Effector memory CD8-positive, alpha-beta T cell (primary cell): ENCODE results near the gene LDAH.

Experiments used
- ATAC-seq: fragments of 150-1000 bp; cut with Tn5 transposase; replicated peaks from 2 replicates; pipeline ENCODE4 v1.10.0; 2021; ENCODE audit warnings: mild to moderate bottlenecking, moderate library complexity
- DNase-seq, 3 experiments: peaks; one replicate each; pipeline ENCODE4 v3.0.0; 2021
- H3K27ac Mint-ChIP-seq, 2 donors: one replicate each; pipeline ENCODE4 v1.8.0; 2022; ENCODE audit warnings: mild to moderate bottlenecking in 2 of 2, mixed read lengths in 2 of 2, moderate library complexity in 2 of 2
- H3K27me3 Mint-ChIP-seq, 2 donors: one replicate each; pipeline ENCODE4 v1.8.0; 2022; ENCODE audit warnings: mixed read lengths in 2 of 2
- H3K36me3 Mint-ChIP-seq: one replicate; pipeline ENCODE4 v1.8.0; 2022; ENCODE audit warnings: mild to moderate bottlenecking, moderate library complexity, mixed read lengths; ENCODE audit not compliant: insufficient read depth
- H3K4me1 Mint-ChIP-seq, 2 donors: one replicate each; pipeline ENCODE4 v1.8.0; 2022; ENCODE audit warnings: low read depth in 2 of 2, mixed read lengths in 2 of 2
- H3K4me3 Mint-ChIP-seq, 2 donors: one replicate each; pipeline ENCODE4 v1.8.0; 2022; ENCODE audit warnings: mild to moderate bottlenecking in 2 of 2, mixed read lengths in 2 of 2, moderate library complexity in 2 of 2
- H3K9me3 Mint-ChIP-seq, 2 donors: one replicate each; pipeline ENCODE4 v1.8.0; 2022; ENCODE audit warnings: mixed read lengths in 2 of 2

LDAH gene

DNA sequence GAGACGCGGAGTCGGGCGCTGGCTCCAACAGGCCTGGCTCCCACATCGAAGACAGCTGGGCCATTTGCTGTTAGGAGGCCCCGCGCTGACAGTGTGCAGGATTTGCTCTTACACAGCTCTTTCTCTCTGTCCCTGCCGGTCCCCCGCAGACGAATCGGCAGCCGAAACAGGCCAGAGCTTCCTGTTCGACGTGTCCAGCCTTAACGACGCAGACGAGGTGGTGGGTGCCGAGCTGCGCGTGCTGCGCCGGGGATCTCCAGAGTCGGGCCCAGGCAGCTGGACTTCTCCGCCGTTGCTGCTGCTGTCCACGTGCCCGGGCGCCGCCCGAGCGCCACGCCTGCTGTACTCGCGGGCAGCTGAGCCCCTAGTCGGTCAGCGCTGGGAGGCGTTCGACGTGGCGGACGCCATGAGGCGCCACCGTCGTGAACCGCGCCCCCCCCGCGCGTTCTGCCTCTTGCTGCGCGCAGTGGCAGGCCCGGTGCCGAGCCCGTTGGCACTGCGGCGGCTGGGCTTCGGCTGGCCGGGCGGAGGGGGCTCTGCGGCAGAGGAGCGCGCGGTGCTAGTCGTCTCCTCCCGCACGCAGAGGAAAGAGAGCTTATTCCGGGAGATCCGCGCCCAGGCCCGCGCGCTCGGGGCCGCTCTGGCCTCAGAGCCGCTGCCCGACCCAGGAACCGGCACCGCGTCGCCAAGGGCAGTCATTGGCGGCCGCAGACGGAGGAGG, 152.4 kb downstream of the LDAH start:
- Mint-ChIP-seq H3K9me3 (no peaks in the 10 kb centered on the region), H3K27ac (no peak overlapping the region), H3K4me1 (peaks cover 0 to 10% of the 10 kb centered on the region in 2 donors), H3K36me3 (peaks cover 11% of the 10 kb centered on the region), H3K27me3 (peaks cover 66 to 92% of the 10 kb centered on the region in 2 donors), H3K4me3 (no peak overlapping the region)
- DNase-seq (no peak), ATAC-seq (no peak)

DNA sequence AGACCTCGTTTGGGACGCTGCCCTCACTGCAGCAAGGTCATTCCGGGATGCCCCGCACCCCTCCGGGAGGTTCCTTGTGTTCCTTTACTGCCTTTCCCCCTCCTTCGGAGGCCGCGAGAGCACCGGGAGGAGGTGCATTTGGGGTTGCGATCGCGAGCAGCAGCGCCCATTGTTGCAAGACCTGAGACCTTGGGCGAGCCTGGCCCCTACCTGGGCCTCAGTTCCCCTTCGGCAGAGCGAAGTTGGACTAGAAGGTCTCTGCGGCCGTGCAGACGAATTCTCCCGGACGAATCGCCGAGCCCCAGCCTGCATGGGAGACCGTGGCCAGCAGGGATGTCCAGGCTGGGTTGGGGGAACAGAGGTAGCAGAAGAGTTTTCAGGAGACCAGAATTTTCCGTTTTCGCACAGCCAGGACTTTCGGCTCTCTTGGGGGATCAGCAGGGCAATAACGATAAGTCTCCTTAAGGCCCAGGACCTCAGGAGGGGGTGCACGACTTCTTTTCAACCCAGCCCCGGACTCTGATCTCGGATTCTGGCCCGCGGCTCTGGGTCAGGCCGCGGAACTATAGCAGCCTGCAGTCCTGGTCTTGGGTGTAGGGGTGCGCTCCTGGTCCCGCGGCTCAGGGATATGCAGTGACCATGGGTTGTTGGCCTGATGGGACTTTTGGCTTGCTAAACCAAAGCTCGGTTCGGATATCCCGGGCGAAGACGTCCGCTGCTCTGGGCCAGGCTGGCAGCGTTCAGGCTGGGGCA, 153.2 kb downstream of the LDAH start:
- H3K27me3 Mint-ChIP-seq, result peaks cover 73 to 92% of the 10 kb centered on the region in 2 donors

DNA sequence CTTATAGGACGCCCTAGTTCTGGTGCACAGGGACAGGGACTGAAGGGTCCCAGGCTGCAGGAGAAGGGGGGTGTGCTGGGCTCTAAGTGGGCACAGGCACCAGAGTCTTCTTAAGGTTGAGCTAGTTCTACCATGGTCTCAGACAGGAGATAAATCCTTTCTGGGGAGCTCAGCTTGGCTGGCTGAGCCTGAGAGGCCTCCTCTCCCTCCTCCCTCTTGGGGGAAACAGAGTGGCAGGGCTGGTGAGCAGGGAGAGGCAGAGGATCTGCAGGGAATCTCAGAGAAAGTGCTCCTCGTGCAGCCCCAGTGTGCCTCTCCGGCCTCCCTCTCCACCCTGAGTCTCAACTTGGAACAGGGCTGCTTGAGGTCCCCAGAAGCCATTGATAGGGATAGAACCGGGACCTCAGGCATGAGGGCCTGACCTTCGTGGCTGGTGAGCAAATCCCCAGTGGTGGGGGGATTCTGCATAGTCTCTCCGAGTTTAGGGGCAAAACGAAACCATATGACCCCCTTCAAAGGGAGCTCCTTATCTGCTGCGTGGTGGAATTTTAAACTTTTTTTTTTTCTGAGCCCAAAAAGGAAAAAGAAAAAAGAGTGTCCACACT, 153.9 kb downstream of the LDAH start:
- H3K36me3 Mint-ChIP-seq, result peaks cover 11% of the 10 kb centered on the region
- H3K9me3 Mint-ChIP-seq, result no peaks in the 10 kb centered on the region
- no peak for DNase-seq
- H3K4me3 Mint-ChIP-seq, result peak overlapping the region in 1 of 2 donors; percentile 31
- H3K27ac Mint-ChIP-seq, result no peak overlapping the region
- ATAC-seq, result no peak
- peaks cover 3 to 8% of the 10 kb centered on the region in 2 donors for H3K4me1 Mint-ChIP-seq
- peaks cover 78 to 92% of the 10 kb centered on the region in 2 donors for H3K27me3 Mint-ChIP-seq

More for the DNA sequence above, 153.2 kb downstream of the LDAH start:
- no peaks in the 10 kb centered on the region for H3K9me3 Mint-ChIP-seq
- peaks cover 3 to 8% of the 10 kb centered on the region in 2 donors for H3K4me1 Mint-ChIP-seq
- H3K36me3 Mint-ChIP-seq, result peaks cover 11% of the 10 kb centered on the region
- DNase-seq, result no peak
- no peak overlapping the region for H3K27ac Mint-ChIP-seq
- no peak for ATAC-seq
- peak overlapping the region in 1 of 2 donors; percentile 31 for H3K4me3 Mint-ChIP-seq

- Mint-ChIP-seq H3K4me3 (peak overlapping the region; percentile 54 to 64), H3K9me3 (no peaks in the 10 kb centered on the region), H3K27ac (no peak overlapping the region), H3K27me3 (peaks cover 78 to 92% of the 10 kb centered on the region in 2 donors), H3K36me3 (peaks cover 16% of the 10 kb centered on the region), H3K4me1 (peaks cover 3 to 8% of the 10 kb centered on the region in 2 donors)
- ATAC-seq (no peak), DNase-seq (no peak)
Observed at GRCh38 chr2:20668451-20668850, 154.4 kb downstream of the LDAH start.

DNA sequence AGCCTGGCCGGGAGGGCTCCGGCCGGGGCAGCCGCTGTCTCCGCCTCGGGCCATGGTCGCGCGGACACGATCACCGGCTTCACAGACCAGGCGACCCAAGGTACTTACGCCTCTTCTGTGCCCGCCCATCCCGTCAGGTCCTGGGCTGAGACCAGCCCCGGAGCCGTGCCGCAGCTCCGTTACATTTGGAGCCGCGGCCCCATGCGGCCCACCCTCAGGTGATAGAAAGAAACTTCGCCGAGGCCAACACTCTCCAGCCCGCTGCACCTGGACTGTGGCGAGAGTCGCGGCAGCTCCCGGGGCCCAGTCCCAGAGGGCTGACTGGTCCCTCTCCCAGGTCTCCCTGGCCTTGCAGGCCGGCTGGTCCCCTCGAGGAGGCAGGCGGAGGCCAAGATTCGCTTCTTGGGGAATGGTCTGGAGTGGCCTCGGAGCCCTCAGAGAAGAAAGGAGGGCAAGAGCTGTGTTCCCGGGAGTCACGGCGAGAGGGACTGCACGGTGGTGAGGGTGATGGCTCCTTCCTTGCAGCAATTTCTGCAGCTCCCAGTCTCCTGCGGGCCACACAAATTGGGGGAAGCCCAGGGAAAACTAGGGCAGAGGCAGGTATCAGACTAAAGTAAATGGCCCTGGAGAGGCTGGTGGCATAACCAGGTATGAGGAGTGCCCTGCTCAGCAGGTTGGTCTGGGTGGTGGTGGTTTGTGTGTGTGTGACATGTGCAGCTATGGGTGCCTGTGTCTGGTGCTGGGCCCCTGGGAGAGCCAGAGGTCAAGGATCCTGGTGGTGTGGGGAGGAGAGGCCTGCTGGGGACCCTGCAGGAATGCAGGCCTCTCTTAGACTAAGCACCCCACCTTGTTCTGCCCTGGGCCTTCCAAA, 155.1 kb downstream of the LDAH start:
- Mint-ChIP-seq H3K9me3 (no peaks in the 10 kb centered on the region), H3K27me3 (peaks cover 73 to 92% of the 10 kb centered on the region in 2 donors), H3K4me3 (peak overlapping the region; percentile 54 to 64), H3K27ac (no peak overlapping the region), H3K4me1 (peaks cover 3 to 8% of the 10 kb centered on the region in 2 donors), H3K36me3 (peaks cover 16% of the 10 kb centered on the region)
- no peak for DNase-seq
- ATAC-seq, result no peak

- no peak for DNase-seq
- Mint-ChIP-seq H3K36me3 (peaks cover 13% of the 10 kb centered on the region), H3K27me3 (peaks cover 72 to 92% of the 10 kb centered on the region in 2 donors), H3K9me3 (no peaks in the 10 kb centered on the region), H3K4me3 (peak overlapping the region in 1 of 2 donors; percentile 64), H3K27ac (no peak overlapping the region), H3K4me1 (peaks cover 3 to 8% of the 10 kb centered on the region in 2 donors)
- ATAC-seq, result peak; percentile 54
Observed at GRCh38 chr2:20667151-20667530, 155.8 kb downstream of the LDAH start.

GRCh38 chr2:20666304-20667150, 156.4 kb downstream of the LDAH start, which contains the start of gene GDF7:
Gene GDF7 (plus strand): TSS chr2:20667144. CDS start chr2:20667240, 96 bp downstream.
- DNase-seq (no peak), ATAC-seq (peak; percentile 58)
- no peaks in the 10 kb centered on the region for H3K9me3 Mint-ChIP-seq
- H3K27me3 Mint-ChIP-seq, result peaks cover 72 to 92% of the 10 kb centered on the region in 2 donors
- H3K4me3 Mint-ChIP-seq, result peak within 1 kb of the TSS; percentile 77 to 79
- peaks cover 3 to 8% of the 10 kb centered on the region in 2 donors for H3K4me1 Mint-ChIP-seq
- H3K27ac Mint-ChIP-seq, result no peak within 1 kb of the TSS
- H3K36me3 Mint-ChIP-seq, result peaks cover 9% of the 10 kb centered on the region

DNA sequence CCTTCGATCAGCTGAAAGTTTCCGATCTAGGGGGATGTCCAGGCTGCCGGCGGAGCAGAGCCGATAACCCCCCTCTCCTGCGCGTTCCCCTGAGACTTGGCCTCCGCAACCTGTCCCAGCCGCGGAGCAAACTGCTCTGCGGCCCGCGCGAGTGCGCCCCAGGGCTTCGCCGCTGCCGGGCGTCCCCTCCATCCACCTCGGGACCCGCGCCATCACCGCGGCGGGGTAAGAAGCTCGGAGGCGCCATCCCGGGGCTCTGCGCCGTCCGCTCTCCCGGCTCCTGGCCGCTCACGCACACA, 156.9 kb downstream of the LDAH start:
- Mint-ChIP-seq H3K36me3 (peaks cover 9% of the 10 kb centered on the region), H3K27me3 (peaks cover 67 to 92% of the 10 kb centered on the region in 2 donors), H3K27ac (no peak overlapping the region), H3K9me3 (no peaks in the 10 kb centered on the region), H3K4me1 (peaks cover 3 to 8% of the 10 kb centered on the region in 2 donors), H3K4me3 (peak overlapping the region; percentile 77 to 79)
- ATAC-seq (peak; percentile 7), DNase-seq (no peak)

DNA sequence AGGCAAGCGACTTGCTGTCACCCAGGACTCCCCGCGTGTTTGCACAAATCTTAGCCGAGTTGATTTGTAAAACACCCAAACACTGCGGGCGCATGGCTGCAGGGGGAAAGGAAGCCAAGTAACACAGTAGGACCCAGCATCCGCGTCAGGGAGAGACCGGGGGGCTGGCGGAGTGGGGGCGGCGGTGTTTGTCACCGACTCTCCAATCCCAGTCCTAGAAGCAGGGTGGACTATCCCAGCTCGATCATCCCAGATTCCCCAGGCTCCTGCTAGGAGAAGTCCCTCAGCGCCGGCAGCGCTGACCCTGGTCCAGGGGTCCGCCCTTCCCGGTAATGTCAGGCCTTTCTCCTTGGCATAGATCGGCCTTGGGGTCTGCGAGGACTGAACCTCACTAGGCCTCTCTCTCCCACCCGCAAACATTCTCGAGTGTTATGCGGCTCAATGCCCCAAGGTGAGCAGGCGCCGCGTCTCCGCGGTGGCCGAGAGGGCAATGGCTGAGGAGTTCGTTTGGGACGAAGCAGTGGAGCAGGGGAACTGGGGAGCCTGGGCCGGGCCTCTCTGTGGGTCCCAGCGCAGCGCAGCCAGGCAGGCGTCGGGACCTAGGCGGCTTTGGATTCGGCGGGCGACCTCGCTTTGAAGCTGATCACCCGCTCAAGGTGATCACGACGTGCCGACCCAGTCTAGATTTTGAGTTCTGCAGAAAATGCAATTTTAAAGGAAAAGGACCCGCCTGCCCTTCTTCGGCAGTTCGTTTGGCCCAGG, 157.5 kb downstream of the LDAH start:
- Mint-ChIP-seq H3K27ac (peak overlapping the region in 1 of 2 donors; percentile 29), H3K9me3 (no peaks in the 10 kb centered on the region), H3K4me3 (peak overlapping the region; percentile 77 to 79), H3K36me3 (peaks cover 9% of the 10 kb centered on the region), H3K27me3 (peaks cover 67 to 94% of the 10 kb centered on the region in 2 donors), H3K4me1 (peaks cover 3 to 8% of the 10 kb centered on the region in 2 donors)
- DNase-seq, result no peak
- no peak for ATAC-seq

DNA sequence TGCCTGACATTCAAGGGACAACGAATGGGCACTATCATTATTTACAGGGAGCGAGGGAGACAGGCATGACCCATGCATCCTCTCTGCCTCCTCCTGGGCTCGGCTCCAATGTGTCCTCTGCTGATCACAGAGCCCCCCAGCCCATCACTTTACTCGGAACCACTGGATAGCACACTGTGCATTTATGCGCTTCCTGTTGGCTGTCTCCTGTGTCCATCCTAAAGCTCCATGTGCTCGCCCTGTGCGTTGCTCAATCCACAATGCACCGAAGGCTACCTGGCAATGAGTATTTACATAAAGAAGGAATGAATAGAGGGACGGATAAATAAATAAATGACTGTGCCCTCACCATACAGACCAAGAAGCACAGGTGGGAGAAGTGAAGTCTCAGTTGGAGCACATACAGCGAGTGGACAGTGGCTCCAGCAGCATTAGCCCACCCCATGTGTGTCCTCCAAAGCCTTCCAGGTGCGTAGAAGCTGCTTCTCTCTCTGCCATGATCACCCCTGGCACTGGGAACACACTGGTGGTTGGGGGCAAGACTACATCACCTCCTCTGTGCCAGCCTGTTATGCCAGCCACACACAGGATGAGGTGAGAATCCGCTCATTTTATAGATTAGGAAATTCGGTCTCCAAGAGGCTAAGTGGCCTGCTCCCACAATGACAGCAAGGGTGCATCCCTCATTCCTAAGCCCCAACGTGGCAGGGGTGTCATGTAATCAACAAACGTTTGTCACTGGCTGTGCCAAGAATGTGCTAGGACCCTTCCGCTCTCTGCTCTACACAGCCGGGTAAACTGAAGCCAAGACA, 158.3 kb downstream of the LDAH start:
- DNase-seq (no peak), ATAC-seq (no peak)
- Mint-ChIP-seq H3K4me3 (no peak overlapping the region), H3K27me3 (peaks cover 63 to 94% of the 10 kb centered on the region in 2 donors), H3K36me3 (peaks cover 9% of the 10 kb centered on the region), H3K9me3 (no peaks in the 10 kb centered on the region), H3K4me1 (peaks cover 3 to 7% of the 10 kb centered on the region in 2 donors), H3K27ac (no peak overlapping the region)

GRCh38 chr2:20664071-20664390, 158.9 kb downstream of the LDAH start:
- ATAC-seq (no peak), DNase-seq (no peak)
- Mint-ChIP-seq H3K9me3 (no peaks in the 10 kb centered on the region), H3K27me3 (peaks cover 63 to 94% of the 10 kb centered on the region in 2 donors), H3K4me3 (no peak overlapping the region), H3K4me1 (peaks cover 3 to 4% of the 10 kb centered on the region in 2 donors), H3K36me3 (peaks cover 9% of the 10 kb centered on the region), H3K27ac (no peak overlapping the region)
